EL (cell line): Measurements from ENCODE around the gene ZMIZ1.

ENCODE experiments used
- DNase-seq: peaks from one replicate; pipeline ENCODE4 v3.0.0-alpha.2; 2016

The ZMIZ1 gene

GRCh38 chr10:79254333-79255006 lies 185.7 kb downstream of the ZMIZ1 start:
- no peak for DNase-seq

GRCh38 chr10:79255007-79255507 lies 186.3 kb downstream of the ZMIZ1 start:
- no peak for DNase-seq

GRCh38 chr10:79256264-79256806 lies 187.6 kb downstream of the ZMIZ1 start:
- DNase-seq, result no peak

DNA sequence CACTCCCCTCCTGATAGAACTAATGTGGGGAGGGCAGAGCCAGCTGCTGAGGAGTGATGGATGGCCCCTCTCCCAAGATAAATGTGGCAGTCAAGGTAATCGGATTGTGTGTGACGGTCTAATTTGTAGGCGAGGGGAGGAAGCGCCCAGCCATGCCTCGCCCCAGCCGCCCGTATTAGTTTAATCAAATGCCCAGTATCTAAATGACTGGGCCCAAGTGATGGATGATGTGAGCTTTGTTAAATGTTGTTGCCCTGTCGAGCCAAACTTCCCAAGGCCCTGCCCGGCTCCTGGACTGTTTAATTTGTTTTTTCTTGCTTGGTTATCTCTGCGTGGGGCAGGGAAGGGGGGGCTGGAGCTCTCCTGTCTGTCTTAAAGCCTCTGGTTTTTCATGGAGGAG lies 190.1 kb downstream of the ZMIZ1 start:
- no peak for DNase-seq

- DNase-seq, result no peak
Observed at GRCh38 chr10:79259834-79260233, 191.1 kb downstream of the ZMIZ1 start.

GRCh38 chr10:79260811-79261740 lies 192.3 kb downstream of the ZMIZ1 start:
- no peak for DNase-seq

GRCh38 chr10:79262131-79262530 lies 193.4 kb downstream of the ZMIZ1 start:
- no peak for DNase-seq

DNA sequence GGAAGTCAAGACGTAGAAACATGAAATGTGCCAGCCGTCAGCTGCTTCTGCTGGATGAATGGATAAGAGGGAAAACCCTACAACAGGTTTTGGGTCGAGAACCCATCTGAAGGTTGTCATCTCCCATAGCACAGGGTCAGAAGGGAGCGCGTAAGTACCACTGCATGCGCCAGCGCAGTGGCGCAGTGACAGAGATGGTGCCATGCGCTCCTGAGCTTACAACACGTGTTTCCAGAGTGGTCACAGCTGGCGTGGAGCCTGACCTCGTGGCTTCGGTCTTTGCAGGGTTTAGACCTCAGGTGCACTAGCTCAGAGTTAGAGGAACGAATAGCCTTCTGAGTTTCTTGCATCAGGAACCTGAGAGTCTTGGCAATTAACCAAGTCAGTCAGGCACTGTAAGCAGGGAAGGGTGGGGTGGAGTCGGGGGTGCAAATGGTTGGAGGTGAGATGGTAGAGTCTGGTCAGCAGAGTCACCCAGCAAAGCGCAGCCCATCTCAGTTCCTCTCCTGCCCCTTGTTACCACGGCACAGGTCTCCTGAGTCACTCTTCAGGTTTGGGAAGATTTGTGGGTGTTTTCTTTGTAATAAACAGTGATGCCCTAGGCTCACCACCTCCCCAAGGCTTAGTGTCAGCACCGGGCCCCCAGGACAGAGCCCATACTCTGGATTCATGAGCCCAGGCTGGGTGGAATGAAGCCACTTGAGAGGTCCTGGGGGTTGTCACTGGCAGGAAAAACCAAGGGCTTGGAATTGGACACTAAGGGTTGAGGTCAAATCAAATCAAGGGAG lies 194.4 kb downstream of the ZMIZ1 start:
- DNase-seq, result no peak

DNA sequence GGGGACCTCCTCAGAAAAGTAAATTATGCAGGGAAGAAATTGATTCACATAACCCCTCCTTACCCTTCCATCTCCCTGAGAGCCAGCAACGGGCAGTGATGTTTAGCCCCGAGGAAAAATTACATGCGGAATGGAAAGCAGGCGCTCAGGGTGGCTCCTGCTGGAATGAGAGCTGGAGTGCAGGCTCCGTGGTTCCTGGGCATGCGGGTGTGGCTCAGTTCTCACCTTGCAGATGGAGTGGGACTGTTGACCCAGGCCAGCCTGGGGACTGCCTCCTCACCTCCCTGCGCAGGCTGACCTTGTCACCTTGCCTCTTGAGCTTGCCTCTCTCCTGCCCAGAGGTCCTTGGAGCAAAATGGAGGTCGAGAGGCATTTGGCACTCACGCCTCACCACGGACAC lies 195.2 kb downstream of the ZMIZ1 start:
- DNase-seq, result no peak

- DNase-seq, result peak; percentile 41
Observed at GRCh38 chr10:79264942-79265341, 196.2 kb downstream of the ZMIZ1 start.

GRCh38 chr10:79266084-79266483 lies 197.3 kb downstream of the ZMIZ1 start:
- peak; percentile 30 for DNase-seq

- DNase-seq, result peak; percentile 97
Observed at GRCh38 chr10:79266543-79267312, 198.0 kb downstream of the ZMIZ1 start.

DNA sequence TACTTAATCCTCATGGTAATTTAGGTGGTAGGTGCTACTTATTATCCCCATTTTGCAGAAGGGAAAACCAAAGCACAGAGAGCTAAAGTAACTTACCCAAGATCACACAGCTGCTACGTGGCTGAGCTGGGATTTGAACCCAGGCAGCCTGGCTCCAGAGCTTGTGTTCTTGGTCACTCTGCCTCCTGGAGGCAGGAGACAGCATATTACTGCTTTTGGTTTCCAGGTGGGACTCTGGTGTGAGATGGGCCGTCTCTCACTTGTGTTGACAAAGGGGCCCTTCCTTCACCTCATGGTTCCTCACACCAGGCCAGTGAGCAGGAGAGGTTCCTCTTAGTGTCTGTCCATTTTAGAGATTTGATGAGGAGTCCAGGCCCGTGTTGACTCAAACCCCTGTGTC lies 198.7 kb downstream of the ZMIZ1 start:
- no peak for DNase-seq

GRCh38 chr10:79268161-79268601 lies 199.4 kb downstream of the ZMIZ1 start:
- peak; percentile 73 for DNase-seq

- DNase-seq, result peak; percentile 37
Observed at GRCh38 chr10:79268742-79269141, 200.0 kb downstream of the ZMIZ1 start.

- DNase-seq, result no peak
Observed at GRCh38 chr10:79269443-79269842, 200.7 kb downstream of the ZMIZ1 start.

DNA sequence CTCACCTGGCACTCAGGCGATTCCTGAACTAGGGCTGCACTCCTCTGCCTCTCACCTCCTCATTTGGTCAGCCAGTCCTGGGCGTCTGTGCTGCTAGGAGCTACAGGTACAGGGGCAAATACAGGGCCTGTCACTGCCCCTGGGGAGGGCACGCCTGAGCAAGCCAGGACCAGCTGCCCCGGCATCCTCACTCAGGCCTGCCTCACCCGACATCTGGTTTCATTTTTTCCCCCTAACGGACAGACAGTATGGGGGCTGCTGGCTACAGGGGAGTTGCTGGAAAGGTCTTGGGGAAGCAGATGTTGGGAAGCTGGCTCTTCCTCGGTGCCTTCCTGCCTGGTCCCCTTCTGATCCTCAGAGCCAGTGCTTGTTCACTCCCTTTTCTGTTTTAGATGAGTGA lies 201.2 kb downstream of the ZMIZ1 start:
- no peak for DNase-seq

GRCh38 chr10:79270466-79271246 lies 201.9 kb downstream of the ZMIZ1 start:
- no peak for DNase-seq

DNA sequence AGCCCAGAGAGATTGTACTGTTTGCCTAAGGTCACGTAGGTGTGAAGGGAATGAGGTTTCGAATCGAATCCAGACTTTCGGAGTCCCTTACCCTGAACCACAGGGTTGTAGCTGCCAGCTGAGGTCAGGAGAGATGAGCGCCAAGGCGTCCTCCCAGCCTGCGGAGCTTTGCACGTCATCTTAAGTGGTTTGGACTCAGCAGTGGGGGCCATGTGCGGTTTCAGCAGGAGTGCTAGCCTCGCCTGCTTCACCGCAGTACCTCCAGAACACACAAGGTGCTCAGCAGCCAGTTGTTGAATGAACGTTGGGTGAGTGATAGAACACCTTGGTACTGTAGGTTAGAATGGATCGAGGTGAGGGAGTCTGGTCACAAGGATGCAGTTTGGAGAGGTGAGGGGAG lies 203.6 kb downstream of the ZMIZ1 start:
- no peak for DNase-seq

DNA sequence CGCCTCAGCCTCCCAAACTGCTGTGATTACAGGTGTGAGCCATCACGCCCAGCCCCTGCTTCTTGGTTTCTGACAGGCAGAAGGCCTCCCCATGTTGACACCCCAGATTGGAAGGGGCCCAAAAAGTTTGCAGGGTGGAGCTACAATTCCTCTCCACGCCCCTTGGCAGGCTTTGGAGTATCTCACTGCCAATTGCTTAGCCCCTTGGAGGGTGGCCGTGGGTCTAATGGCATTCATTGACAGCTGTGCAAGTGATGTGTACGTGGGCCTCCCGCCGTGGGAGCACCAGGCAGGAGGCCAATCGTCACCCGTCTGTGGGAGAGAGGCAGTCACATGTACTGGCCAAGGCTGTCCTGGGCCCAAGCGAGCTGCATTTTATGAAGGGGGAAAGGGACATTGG lies 204.8 kb downstream of the ZMIZ1 start:
- DNase-seq, result no peak
